Neutrophil (primary cell): ENCODE results near the gene MRPL11.

Source experiments
- H3K27ac ChIP-seq: fragments of 200-600 bp; sonication (generic); 2 replicates; pipeline ENCODE4 v1.5.1; 2016; ENCODE audit warnings: mild to moderate bottlenecking, moderate library complexity
- H3K27me3 ChIP-seq: fragments of 200-600 bp; sonication (generic); 2 replicates; pipeline ENCODE4 v1.6.0; 2016; ENCODE audit warnings: mild to moderate bottlenecking
- H3K36me3 ChIP-seq: fragments of 200-600 bp; sonication (generic); 2 replicates; pipeline ENCODE4 v1.5.1; 2017
- H3K4me1 ChIP-seq, 2 experiments: fragments of 200-600 bp in 1 of 2; sonication (generic) in 1 of 2; 1 replicate in 1 of 2; 2 replicates in 1 of 2; pipeline versions ENCODE4 v1.5.1 to v1.6.1; 2013 to 2016; ENCODE audit warnings: low read depth in 1 of 2, low read length in 1 of 2, mild to moderate bottlenecking in 1 of 2, moderate library complexity in 1 of 2; ENCODE audit not compliant: control insufficient read depth in 1 of 2, insufficient read depth in 1 of 2
- H3K4me3 ChIP-seq, 2 experiments: fragments of 200-600 bp in 1 of 2; sonication (generic) in 1 of 2; 1 replicate in 1 of 2; 2 replicates in 1 of 2; pipeline ENCODE4 v1.5.1; 2013 to 2016; ENCODE audit warnings: low read depth in 1 of 2, low read length in 1 of 2, mild to moderate bottlenecking in 1 of 2, moderate library complexity in 1 of 2
- H3K9me3 ChIP-seq: fragments of 200-600 bp; sonication (generic); 2 replicates; pipeline ENCODE4 v1.5.1; 2016
- TF ChIP-seq, protein P1 (sequence below): fragments of 200-600 bp; sonication (generic); IDR thresholded peaks from 2 replicates; pipeline ENCODE4 v1.5.1; 2016; ENCODE audit warnings: antibody characterized with exemption

The MRPL11 gene

DNA sequence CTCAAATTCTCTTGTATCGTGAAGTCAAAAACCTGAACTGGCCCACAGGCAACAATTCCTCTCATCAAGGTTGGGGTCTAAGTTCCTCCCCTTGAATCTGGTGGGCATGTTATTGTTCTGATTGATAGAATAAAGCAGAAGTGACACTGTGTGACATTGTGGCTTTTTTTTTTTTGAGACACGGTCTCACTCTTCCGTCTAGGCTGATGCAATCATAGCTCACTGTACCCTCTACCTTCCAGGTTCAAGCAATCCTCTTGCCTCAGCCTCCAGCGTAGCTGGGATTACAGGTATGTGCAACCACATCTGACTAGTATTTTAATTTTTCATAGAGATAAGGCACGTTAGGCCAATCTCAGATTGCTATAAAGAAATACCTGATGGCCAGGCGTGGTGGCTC, 19.2 kb upstream of the MRPL11 start:
- H3K27ac ChIP-seq, result no peak overlapping the region

DNA sequence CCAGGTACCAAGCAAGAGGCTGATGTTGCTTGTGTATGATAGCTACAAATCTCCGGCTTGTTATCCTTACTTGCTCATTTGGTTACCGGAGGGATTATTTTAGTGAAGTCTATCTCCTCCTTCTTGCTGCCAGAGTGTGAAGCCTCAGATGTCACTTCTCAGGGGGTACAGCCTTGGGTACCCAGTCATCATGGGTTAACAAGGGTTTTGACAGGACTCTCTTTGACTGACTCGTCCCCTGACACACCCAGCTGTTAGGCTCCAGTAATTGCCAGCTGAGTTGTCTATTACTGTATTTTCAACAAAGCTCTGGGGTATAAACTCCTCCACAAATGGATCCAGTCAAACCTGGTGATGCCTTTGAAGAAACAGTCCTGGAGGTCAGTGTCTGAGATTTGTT, 16.2 kb upstream of the MRPL11 start:
- H3K4me3 ChIP-seq, result no peak overlapping the region
- H3K27me3 ChIP-seq, result peaks cover 34% of the 10 kb centered on the region
- no peaks in the 10 kb centered on the region for H3K36me3 ChIP-seq
- no peaks in the 10 kb centered on the region for H3K4me1 ChIP-seq
- TF ChIP-seq, protein P1, sequence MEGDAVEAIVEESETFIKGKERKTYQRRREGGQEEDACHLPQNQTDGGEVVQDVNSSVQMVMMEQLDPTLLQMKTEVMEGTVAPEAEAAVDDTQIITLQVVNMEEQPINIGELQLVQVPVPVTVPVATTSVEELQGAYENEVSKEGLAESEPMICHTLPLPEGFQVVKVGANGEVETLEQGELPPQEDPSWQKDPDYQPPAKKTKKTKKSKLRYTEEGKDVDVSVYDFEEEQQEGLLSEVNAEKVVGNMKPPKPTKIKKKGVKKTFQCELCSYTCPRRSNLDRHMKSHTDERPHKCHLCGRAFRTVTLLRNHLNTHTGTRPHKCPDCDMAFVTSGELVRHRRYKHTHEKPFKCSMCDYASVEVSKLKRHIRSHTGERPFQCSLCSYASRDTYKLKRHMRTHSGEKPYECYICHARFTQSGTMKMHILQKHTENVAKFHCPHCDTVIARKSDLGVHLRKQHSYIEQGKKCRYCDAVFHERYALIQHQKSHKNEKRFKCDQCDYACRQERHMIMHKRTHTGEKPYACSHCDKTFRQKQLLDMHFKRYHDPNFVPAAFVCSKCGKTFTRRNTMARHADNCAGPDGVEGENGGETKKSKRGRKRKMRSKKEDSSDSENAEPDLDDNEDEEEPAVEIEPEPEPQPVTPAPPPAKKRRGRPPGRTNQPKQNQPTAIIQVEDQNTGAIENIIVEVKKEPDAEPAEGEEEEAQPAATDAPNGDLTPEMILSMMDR, result no peak
- no peaks in the 10 kb centered on the region for H3K9me3 ChIP-seq
- H3K27ac ChIP-seq, result no peak overlapping the region

More for the DNA sequence above, 19.2 kb upstream of the MRPL11 start:
- H3K9me3 ChIP-seq, result no peaks in the 10 kb centered on the region
- H3K4me3 ChIP-seq, result no peak overlapping the region
- TF ChIP-seq, protein P1, result no peak
- peaks cover 0 to 6% of the 10 kb centered on the region in 2 experiments for H3K4me1 ChIP-seq
- H3K36me3 ChIP-seq, result no peaks in the 10 kb centered on the region
- H3K27me3 ChIP-seq, result peaks cover 34% of the 10 kb centered on the region

DNA sequence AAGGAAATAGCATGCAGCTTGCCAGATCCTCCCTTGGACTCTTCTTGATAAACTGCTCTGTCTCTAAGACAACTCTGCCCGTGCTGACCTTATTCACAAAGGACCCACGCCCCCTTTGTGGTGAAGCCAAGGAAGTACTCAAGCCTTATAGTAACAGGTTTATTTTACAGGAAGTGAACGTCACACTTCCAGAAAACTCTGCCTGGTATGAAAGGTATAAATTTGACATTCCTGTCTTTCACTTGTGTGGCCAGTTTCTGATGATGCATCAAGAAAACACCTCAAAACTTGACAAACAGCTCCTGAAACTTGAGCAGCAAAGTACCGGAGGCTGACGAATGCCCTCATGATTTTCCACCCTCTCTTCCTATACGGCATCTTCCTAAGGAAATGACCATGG, 15.6 kb upstream of the MRPL11 start:
- no peak overlapping the region for H3K4me3 ChIP-seq
- peaks cover 32% of the 10 kb centered on the region for H3K27me3 ChIP-seq
- H3K9me3 ChIP-seq, result no peaks in the 10 kb centered on the region
- TF ChIP-seq, protein P1, result no peak
- H3K4me1 ChIP-seq, result no peaks in the 10 kb centered on the region
- no peaks in the 10 kb centered on the region for H3K36me3 ChIP-seq
- no peak overlapping the region for H3K27ac ChIP-seq

DNA sequence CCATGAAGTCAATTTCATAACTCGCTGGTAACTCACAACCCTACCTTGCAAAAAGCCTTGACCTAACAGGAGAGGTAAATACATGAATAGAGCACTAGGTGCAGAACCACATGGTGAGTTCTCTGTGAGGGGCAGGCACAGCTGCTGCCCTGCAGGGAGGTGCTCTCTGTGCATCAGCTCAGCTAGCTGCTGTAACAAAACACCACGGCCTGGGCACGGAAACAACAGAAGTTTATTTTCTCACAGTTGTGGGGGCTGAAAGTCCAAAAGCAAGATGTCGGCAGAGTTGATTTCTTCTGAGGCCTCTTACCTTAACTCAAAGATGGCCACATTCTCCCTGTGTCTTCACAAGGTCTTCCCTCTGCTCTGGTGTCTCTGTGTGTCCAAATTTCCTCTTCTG, 13.0 kb upstream of the MRPL11 start:
- Histone ChIP-seq H3K36me3 (no peaks in the 10 kb centered on the region), H3K27ac (no peak overlapping the region), H3K27me3 (peaks cover 26% of the 10 kb centered on the region), H3K4me3 (no peak overlapping the region), H3K9me3 (no peaks in the 10 kb centered on the region), H3K4me1 (peaks cover 3 to 4% of the 10 kb centered on the region in 2 experiments)
- TF ChIP-seq, protein P1, result no peak

DNA sequence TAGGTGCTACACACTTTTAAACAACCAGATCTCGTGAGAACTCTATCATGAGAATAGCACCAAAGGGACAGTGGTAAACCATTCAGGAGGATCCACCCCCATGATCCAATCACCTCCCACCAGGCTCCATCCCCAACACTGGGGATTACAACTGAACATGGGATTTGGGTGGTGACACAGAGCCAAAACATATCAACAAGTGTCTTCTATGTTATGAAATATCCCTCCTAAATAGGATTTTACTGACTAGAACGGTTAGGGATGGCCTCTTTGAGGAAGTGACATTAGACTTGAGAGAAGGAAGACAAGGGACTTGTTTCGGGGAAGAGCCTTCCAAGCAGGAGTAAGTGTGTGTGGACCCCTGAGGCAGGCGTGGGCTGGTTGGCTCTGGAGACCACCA, 11.9 kb upstream of the MRPL11 start:
- Histone ChIP-seq H3K27me3 (peaks cover 17% of the 10 kb centered on the region), H3K27ac (no peak overlapping the region), H3K4me3 (no peak overlapping the region)

More for the DNA sequence above, 11.9 kb upstream of the MRPL11 start:
- Histone ChIP-seq H3K4me1 (peaks cover 3 to 4% of the 10 kb centered on the region in 2 experiments), H3K36me3 (no peaks in the 10 kb centered on the region), H3K9me3 (no peaks in the 10 kb centered on the region)
- TF ChIP-seq, protein P1, result no peak
